ENCODE measurements around the gene ST3GAL4. TPM values are rescaled to one million over a fixed set of nuclear protein-coding genes. Genes with fewer than 3 reads are reported as not detected.
"Not testable (repeated sequence)": the region's sequence is repeated elsewhere in the genome, so short reads cannot be mapped to it uniquely, and the experiment has no call there.

ST3GAL4 gene
- total RNA-seq (10 to 100 TPM; 20.7 to 48.2 TPM), polyA plus RNA-seq (ENCODE audit: insufficient read length in 2 of 2) (10 to 100 TPM; 22.2 to 33.5 TPM)
- long read RNA-seq, donor 1, partial matches to known transcripts, result 0 of 4 reads
- long read RNA-seq, donor 1, other reads (novel, unspliced or antisense), result 0 of 4 reads
- long read RNA-seq, donor 2, result 0 reads
- long read RNA-seq, donor 3, partial matches to known transcripts, result 0 of 4 reads
- long read RNA-seq, donor 3, other reads (novel, unspliced or antisense), result 0 of 4 reads
- long read RNA-seq, donor 4, partial matches to known transcripts, result 0 of 5 reads
- long read RNA-seq, donor 4, other reads (novel, unspliced or antisense), result 0 of 5 reads

DNA sequence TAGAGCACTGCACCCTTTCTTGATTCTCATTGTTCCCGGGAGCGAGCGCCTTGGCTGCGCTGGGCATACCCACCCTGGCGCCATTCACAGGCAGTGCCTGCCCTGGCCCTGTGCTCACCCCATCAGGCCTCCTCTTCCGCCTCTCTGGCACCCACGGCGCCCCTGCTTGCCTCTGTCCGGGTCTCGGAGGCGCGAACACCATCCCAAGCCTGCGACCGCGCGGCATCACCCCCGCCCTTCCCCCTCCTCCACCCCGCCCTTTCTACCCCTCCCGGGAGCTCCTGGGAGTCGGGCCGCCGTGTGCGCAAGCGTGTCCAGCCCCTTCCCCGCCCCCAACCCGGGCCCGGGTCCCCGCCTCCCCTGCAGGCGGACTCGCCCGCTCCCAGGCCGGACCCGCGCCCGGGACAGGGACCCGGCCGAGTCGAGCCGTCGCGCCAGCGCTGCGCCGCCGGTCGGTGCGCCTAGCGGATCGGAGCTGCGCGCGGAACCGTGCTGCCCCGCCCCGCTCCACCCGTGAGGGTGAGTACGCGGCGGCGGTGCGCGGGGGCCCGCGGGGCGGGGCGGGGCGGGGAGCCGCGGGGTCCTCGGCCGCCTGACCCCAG, at the start of gene ST3GAL4:
Gene ST3GAL4 (plus strand): TSS at position 363 of the 602 bp plus-strand sequence. CDS start 50,470 bp downstream, outside the sequence.
- Histone ChIP-seq H3K4me1 (ENCODE audit: control insufficient read depth, insufficient read depth, low read length) (peaks cover 61% of the 10 kb centered on the region), H3K27ac (ENCODE audit: low read depth, low read length) (peak within 1 kb of the TSS; percentile 90), H3K36me3 (ENCODE audit: control insufficient read depth, insufficient read depth, low read length) (peaks cover 14% of the 10 kb centered on the region), H3K4me3 (ENCODE audit: low read depth, low read length) (peak within 1 kb of the TSS; percentile 86), H3K27me3 (ENCODE audit: control insufficient read depth, insufficient read depth, low read length) (no peaks in the 10 kb centered on the region), H3K9me3 (ENCODE audit: control insufficient read depth, insufficient read depth, low read length) (no peaks in the 10 kb centered on the region)
- under 1% methylated on average over 69 of the region's 71 CpGs for WGBS (ENCODE audit: insufficient coverage)
- DNase-seq (ENCODE audit: low read depth in 4 of 6, low spot score in 6 of 6), result peak in 5 of 6 donors; percentile 69 to 96 (median 70)

GRCh38 chr11:126305699-126306098, 49.8 kb upstream of the ST3GAL4 start:
- peaks cover 27% of the 10 kb centered on the region for H3K4me1 ChIP-seq (ENCODE audit: control insufficient read depth, insufficient read depth, low read length)
- WGBS (ENCODE audit: insufficient coverage), result 92% methylated on average over 3 of the region's 4 CpGs
- no peak overlapping the region for H3K4me3 ChIP-seq (ENCODE audit: low read depth, low read length)
- no peaks in the 10 kb centered on the region for H3K27me3 ChIP-seq (ENCODE audit: control insufficient read depth, insufficient read depth, low read length)
- H3K27ac ChIP-seq (ENCODE audit: low read depth, low read length), result no peak overlapping the region
- DNase-seq (ENCODE audit: low read depth in 4 of 6, low spot score in 6 of 6), result no peak
- H3K36me3 ChIP-seq (ENCODE audit: control insufficient read depth, insufficient read depth, low read length), result peaks cover 7% of the 10 kb centered on the region
- H3K9me3 ChIP-seq (ENCODE audit: control insufficient read depth, insufficient read depth, low read length), result no peaks in the 10 kb centered on the region

DNA sequence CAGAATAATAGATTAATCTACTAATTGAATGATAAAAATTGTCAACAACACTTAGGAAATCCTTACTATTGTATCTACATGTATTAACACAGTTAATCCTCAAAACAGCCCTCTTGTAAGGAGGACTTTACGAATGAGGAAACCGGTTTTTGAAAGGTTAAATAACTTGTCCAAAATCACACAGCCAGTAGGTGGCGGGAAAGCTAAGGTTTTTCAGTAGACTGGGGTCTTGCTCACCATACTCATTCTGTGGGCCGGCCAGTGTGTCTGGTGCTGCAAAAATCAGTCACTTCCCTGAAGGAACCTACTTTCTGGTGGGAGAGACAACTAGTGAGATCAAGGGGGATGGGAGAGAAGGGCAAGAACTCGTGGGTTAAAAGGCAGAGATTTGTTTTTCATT, 47.8 kb upstream of the ST3GAL4 start:
- peak in 2 of 6 donors; percentile 66 to 79 for DNase-seq (ENCODE audit: low read depth in 4 of 6, low spot score in 6 of 6)
- peak overlapping the region; percentile 35 for H3K27ac ChIP-seq (ENCODE audit: low read depth, low read length)

GRCh38 chr11:126308271-126308671, 47.2 kb upstream of the ST3GAL4 start:
- Histone ChIP-seq H3K4me3 (ENCODE audit: low read depth, low read length) (no peak overlapping the region), H3K36me3 (ENCODE audit: control insufficient read depth, insufficient read depth, low read length) (peaks cover 6% of the 10 kb centered on the region), H3K27me3 (ENCODE audit: control insufficient read depth, insufficient read depth, low read length) (no peaks in the 10 kb centered on the region), H3K9me3 (ENCODE audit: control insufficient read depth, insufficient read depth, low read length) (no peaks in the 10 kb centered on the region), H3K27ac (ENCODE audit: low read depth, low read length) (peak overlapping the region; percentile 35), H3K4me1 (ENCODE audit: control insufficient read depth, insufficient read depth, low read length) (peaks cover 26% of the 10 kb centered on the region)
- peak in 2 of 6 donors; percentile 18 to 68 for DNase-seq (ENCODE audit: low read depth in 4 of 6, low spot score in 6 of 6)
- 55% methylated on average over 3 of the region's 4 CpGs for WGBS (ENCODE audit: insufficient coverage)

More for the DNA sequence above, 47.8 kb upstream of the ST3GAL4 start:
- Histone ChIP-seq H3K4me3 (ENCODE audit: low read depth, low read length) (no peak overlapping the region), H3K9me3 (ENCODE audit: control insufficient read depth, insufficient read depth, low read length) (no peaks in the 10 kb centered on the region), H3K36me3 (ENCODE audit: control insufficient read depth, insufficient read depth, low read length) (peaks cover 5% of the 10 kb centered on the region), H3K4me1 (ENCODE audit: control insufficient read depth, insufficient read depth, low read length) (peaks cover 30% of the 10 kb centered on the region), H3K27me3 (ENCODE audit: control insufficient read depth, insufficient read depth, low read length) (no peaks in the 10 kb centered on the region)
- 0% methylated on average over 1 of the region's 5 CpGs for WGBS (ENCODE audit: insufficient coverage)

- not testable (repeated sequence) for H3K27ac ChIP-seq (ENCODE audit: low read depth, low read length); H3K27me3 ChIP-seq (ENCODE audit: control insufficient read depth, insufficient read depth, low read length); H3K4me3 ChIP-seq (ENCODE audit: low read depth, low read length); H3K9me3 ChIP-seq (ENCODE audit: control insufficient read depth, insufficient read depth, low read length); H3K36me3 ChIP-seq (ENCODE audit: control insufficient read depth, insufficient read depth, low read length); DNase-seq (ENCODE audit: low read depth in 4 of 6, low spot score in 6 of 6)
- peaks cover 23% of the 10 kb centered on the region for H3K4me1 ChIP-seq (ENCODE audit: control insufficient read depth, insufficient read depth, low read length)
- 90% methylated on average over 4 of the region's 4 CpGs for WGBS (ENCODE audit: insufficient coverage)
Observed at GRCh38 chr11:126308771-126309170, 46.7 kb upstream of the ST3GAL4 start.

- Histone ChIP-seq H3K4me3 (ENCODE audit: low read depth, low read length) (no peak overlapping the region), H3K4me1 (ENCODE audit: control insufficient read depth, insufficient read depth, low read length) (peaks cover 20% of the 10 kb centered on the region), H3K27me3 (ENCODE audit: control insufficient read depth, insufficient read depth, low read length) (no peaks in the 10 kb centered on the region), H3K36me3 (ENCODE audit: control insufficient read depth, insufficient read depth, low read length) (peaks cover 6% of the 10 kb centered on the region), H3K9me3 (ENCODE audit: control insufficient read depth, insufficient read depth, low read length) (no peaks in the 10 kb centered on the region), H3K27ac (ENCODE audit: low read depth, low read length) (no peak overlapping the region)
- DNase-seq (ENCODE audit: low read depth in 4 of 6, low spot score in 6 of 6), result peak in 4 of 6 donors; percentile 40 to 91 (median 78)
- WGBS (ENCODE audit: insufficient coverage), result 53% methylated on average over 8 of the region's 12 CpGs
Observed at GRCh38 chr11:126310200-126310991, 45.1 kb upstream of the ST3GAL4 start.

DNA sequence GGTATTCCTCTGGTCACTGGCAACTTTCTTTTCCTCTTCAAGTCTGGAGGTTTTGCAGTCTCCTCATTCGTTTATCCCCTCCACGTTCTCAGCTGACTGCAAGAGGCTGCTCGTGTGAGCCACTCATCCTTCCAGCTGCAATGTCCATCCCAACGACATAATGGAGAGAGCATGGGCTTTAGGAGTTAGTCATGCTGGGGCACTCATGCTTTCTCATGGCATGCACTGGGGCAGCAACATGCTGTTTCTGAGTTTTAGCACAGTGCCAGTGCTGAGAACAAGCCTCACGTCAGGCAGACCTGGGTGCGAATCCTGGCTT, 44.5 kb upstream of the ST3GAL4 start:
- Histone ChIP-seq H3K36me3 (ENCODE audit: control insufficient read depth, insufficient read depth, low read length) (peaks cover 6% of the 10 kb centered on the region), H3K27me3 (ENCODE audit: control insufficient read depth, insufficient read depth, low read length) (no peaks in the 10 kb centered on the region), H3K4me1 (ENCODE audit: control insufficient read depth, insufficient read depth, low read length) (peaks cover 20% of the 10 kb centered on the region), H3K27ac (ENCODE audit: low read depth, low read length) (no peak overlapping the region), H3K9me3 (ENCODE audit: control insufficient read depth, insufficient read depth, low read length) (no peaks in the 10 kb centered on the region), H3K4me3 (ENCODE audit: low read depth, low read length) (no peak overlapping the region)
- DNase-seq (ENCODE audit: low read depth in 4 of 6, low spot score in 6 of 6), result no peak
- 95% methylated on average over 2 of the region's 6 CpGs for WGBS (ENCODE audit: insufficient coverage)

- 98% methylated on average over 10 of the region's 14 CpGs for WGBS (ENCODE audit: insufficient coverage)
- H3K9me3 ChIP-seq (ENCODE audit: control insufficient read depth, insufficient read depth, low read length), result no peaks in the 10 kb centered on the region
- no peak for DNase-seq (ENCODE audit: low read depth in 4 of 6, low spot score in 6 of 6)
- H3K27ac ChIP-seq (ENCODE audit: low read depth, low read length), result no peak overlapping the region
- H3K4me3 ChIP-seq (ENCODE audit: low read depth, low read length), result no peak overlapping the region
- no peaks in the 10 kb centered on the region for H3K27me3 ChIP-seq (ENCODE audit: control insufficient read depth, insufficient read depth, low read length)
- peaks cover 16% of the 10 kb centered on the region for H3K4me1 ChIP-seq (ENCODE audit: control insufficient read depth, insufficient read depth, low read length)
- H3K36me3 ChIP-seq (ENCODE audit: control insufficient read depth, insufficient read depth, low read length), result peaks cover 6% of the 10 kb centered on the region
Observed at GRCh38 chr11:126311401-126312291, 43.8 kb upstream of the ST3GAL4 start.

DNA sequence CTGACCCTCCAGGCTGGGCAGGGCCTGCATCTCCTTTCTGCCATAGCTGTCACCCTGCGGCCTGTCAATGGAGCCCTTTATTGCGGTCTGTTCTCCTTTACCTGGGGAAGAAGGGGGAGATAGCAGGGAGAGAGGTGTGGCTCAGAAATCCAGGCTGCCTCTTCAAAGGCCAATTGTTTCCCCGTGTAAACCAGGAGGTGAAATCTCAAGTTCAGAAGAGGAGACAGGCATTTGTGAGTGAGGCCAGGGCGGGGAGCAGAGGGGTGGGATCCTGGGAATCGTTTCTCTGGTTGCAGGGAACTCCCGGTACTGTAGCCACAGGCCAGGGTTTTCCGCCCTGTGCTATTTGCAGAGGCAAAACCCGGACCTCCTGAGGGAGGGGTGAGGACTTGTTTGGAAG, 42.5 kb upstream of the ST3GAL4 start:
- 82% methylated on average over 7 of the region's 8 CpGs for WGBS (ENCODE audit: insufficient coverage)
- no peak for DNase-seq (ENCODE audit: low read depth in 4 of 6, low spot score in 6 of 6)
- Histone ChIP-seq H3K4me3 (ENCODE audit: low read depth, low read length) (no peak overlapping the region), H3K9me3 (ENCODE audit: control insufficient read depth, insufficient read depth, low read length) (no peaks in the 10 kb centered on the region), H3K27ac (ENCODE audit: low read depth, low read length) (no peak overlapping the region), H3K4me1 (ENCODE audit: control insufficient read depth, insufficient read depth, low read length) (peaks cover 17% of the 10 kb centered on the region), H3K36me3 (ENCODE audit: control insufficient read depth, insufficient read depth, low read length) (peaks cover 6% of the 10 kb centered on the region), H3K27me3 (ENCODE audit: control insufficient read depth, insufficient read depth, low read length) (no peaks in the 10 kb centered on the region)
